ENCODE results near the gene DNPEP. TPM values are rescaled to one million over a fixed set of nuclear protein-coding genes. Genes with fewer than 3 reads are reported as not detected.
"Not testable (repeated sequence)": the region's sequence is repeated elsewhere in the genome, so short reads cannot be mapped to it uniquely, and the experiment has no call there.

The DNPEP gene
- total RNA-seq, 3 donors from 2014 or later = 75.7 to 127 (median 125) TPM

DNA sequence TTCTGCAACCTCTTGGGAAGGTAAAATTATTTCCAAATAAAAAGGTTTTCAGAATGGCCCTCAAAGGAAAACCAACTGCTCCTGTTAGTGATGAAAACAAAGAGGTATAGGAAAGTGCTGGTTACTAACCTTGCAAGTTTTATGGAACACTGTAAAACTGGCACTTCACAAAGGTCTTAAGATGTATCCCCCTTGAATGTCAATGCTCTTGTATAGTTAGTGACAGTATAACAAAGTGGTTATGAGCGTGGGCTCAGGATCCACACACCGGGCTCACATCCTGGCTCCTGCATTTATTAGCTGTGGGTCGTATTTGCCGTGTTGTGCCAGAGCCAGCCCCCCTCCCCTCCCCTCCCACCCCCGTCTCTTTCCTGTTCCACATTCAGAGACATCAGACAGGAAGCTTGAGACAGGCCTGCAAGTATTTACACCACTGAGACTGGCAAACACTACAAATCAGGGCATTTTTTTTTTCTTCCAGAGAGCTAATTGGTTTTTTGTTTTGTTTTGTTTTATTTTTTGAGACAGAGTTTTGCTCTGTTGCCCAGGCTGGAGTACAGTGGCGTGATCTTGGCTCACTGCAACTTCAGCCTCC is 9.2 kb upstream of the DNPEP start:
- ATAC-seq = no peak
- intact Hi-C loops (cut with DNase I, micrococcal nuclease) = no loop called here
- DNase-seq = no peak
- Histone ChIP-seq H3K4me1 (ENCODE audit: low read depth) (peaks cover 14% of the 10 kb centered on the region), H3K9me3 (no peaks in the 10 kb centered on the region), H3K4me3 (no peak overlapping the region), H3K36me3 (ENCODE audit: low read depth) (no peaks in the 10 kb centered on the region)
- no peak for TF ChIP-seq CTCF (IDR thresholded peaks at IDR 0.05)

- intact Hi-C loops (cut with DNase I, micrococcal nuclease) = no loop called here
- no peak for ATAC-seq
- H3K36me3 ChIP-seq (ENCODE audit: low read depth) = no peaks in the 10 kb centered on the region
- DNase-seq = no peak
- H3K4me3 ChIP-seq = no peak overlapping the region
- no peaks in the 10 kb centered on the region for H3K9me3 ChIP-seq
- peaks cover 14% of the 10 kb centered on the region for H3K4me1 ChIP-seq (ENCODE audit: low read depth)
- no peak for TF ChIP-seq CTCF (IDR thresholded peaks at IDR 0.05)
These were observed 7.9 kb upstream of the DNPEP start for GRCh38 chr2:219395609-219396008.

DNA sequence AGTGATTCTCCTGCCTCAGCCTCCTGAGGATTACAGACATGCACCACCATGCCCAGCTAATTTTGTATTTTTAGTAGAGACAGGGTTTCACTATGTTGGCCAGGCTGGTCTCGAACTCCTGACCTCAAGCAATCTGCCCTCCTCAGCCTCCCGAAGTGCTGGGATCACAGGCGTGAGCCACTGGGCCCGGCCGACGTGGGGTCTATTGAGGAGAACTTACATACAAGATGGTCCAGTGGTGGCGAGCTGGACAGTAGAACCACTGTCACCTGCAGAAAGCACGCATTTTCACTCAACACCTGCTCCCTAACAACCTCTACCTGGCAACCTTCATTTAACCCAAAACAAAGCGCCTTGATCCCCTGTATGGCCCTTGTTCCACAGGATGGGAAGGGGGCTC is 7.3 kb upstream of the DNPEP start:
- intact Hi-C loops (cut with DNase I, micrococcal nuclease); H3K36me3 ChIP-seq (ENCODE audit: low read depth); H3K4me3 ChIP-seq; ATAC-seq; H3K9me3 ChIP-seq; DNase-seq: not testable (repeated sequence)
- H3K4me1 ChIP-seq (ENCODE audit: low read depth) = peaks cover 14% of the 10 kb centered on the region

DNA sequence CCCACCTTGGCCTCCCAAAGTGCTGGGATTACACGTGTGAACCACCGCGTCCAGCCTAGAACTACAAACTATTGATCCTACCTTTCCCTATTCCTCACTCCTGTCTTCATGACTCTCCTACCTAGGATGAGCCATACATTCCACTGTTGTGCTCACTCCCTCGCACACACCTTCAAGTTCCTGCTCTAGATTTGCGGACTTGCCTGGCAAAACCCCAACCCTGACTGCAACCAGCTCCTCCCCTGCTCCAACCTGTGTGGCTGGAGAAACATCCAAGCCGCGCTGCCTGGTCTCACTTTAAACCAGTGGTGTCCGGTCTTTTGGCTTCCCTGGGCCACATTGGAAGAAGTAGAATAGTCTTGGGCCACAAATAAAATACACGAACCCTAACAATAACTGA is 5.0 kb upstream of the DNPEP start:
- DNase-seq (no peak), ATAC-seq (no peak)
- peaks cover 7% of the 10 kb centered on the region for H3K4me1 ChIP-seq (ENCODE audit: low read depth)
- H3K36me3 ChIP-seq (ENCODE audit: low read depth) = peaks cover 3% of the 10 kb centered on the region
- no peaks in the 10 kb centered on the region for H3K9me3 ChIP-seq
- no peak for TF ChIP-seq CTCF (IDR thresholded peaks at IDR 0.05)
- no peak overlapping the region for H3K4me3 ChIP-seq
- intact Hi-C loops (cut with DNase I, micrococcal nuclease) = no loop called here

- Histone ChIP-seq H3K36me3 (ENCODE audit: low read depth) (peaks cover 8% of the 10 kb centered on the region), H3K4me1 (ENCODE audit: low read depth) (peaks cover 15% of the 10 kb centered on the region), H3K9me3 (no peaks in the 10 kb centered on the region), H3K4me3 (no peak overlapping the region)
- ATAC-seq (no peak), DNase-seq (no peak)
- intact Hi-C loops (cut with DNase I, micrococcal nuclease) = no loop called here
- TF ChIP-seq CTCF (IDR thresholded peaks at IDR 0.05) = no peak
These were observed 1.1 kb upstream of the DNPEP start for GRCh38 chr2:219388907-219389156.

GRCh38 chr2:219388121-219388906 is 602 bp upstream of the DNPEP start:
- intact Hi-C loops (cut with DNase I, micrococcal nuclease) = no loop called here
- ATAC-seq (peak; percentile 84), DNase-seq (peak; percentile 98 to 99 (median 99))
- no peak overlapping the region for H3K4me3 ChIP-seq
- no peaks in the 10 kb centered on the region for H3K9me3 ChIP-seq
- peaks cover 8% of the 10 kb centered on the region for H3K36me3 ChIP-seq (ENCODE audit: low read depth)
- peaks cover 15% of the 10 kb centered on the region for H3K4me1 ChIP-seq (ENCODE audit: low read depth)
- peak; percentile 67 for TF ChIP-seq CTCF (IDR thresholded peaks at IDR 0.05)
